H1 (cell line): ENCODE measurements around the gene OR5V1. TPM values are rescaled to one million over a fixed set of nuclear protein-coding genes. Genes with fewer than 3 reads are reported as not detected.
"Not testable (repeated sequence)": the region's sequence is repeated elsewhere in the genome, so short reads cannot be mapped to it uniquely, and the experiment has no call there.

ENCODE experiments used
- CTCF ChIA-PET: fragments of 300-600 bp; sonication (Branson Sonifier 250); formaldehyde crosslinking; loops from one replicate; lab custom pipeline; 2021; ENCODE audit not compliant: partially characterized antibody; lab: Charles Lee
- POLR2A ChIA-PET: fragments of 300-600 bp; sonication (Branson Sonifier 250); formaldehyde crosslinking; loops from one replicate; lab custom pipeline; 2021; ENCODE audit warnings: inconsistent platforms; ENCODE audit not compliant: partially characterized antibody; lab: Charles Lee
- DNase-seq, 2 experiments: peaks; one replicate each; pipeline versions ENCODE4 v3.0.0 to v3.0.0-alpha.2; 2010 to 2022; ENCODE audit warnings: low spot score in 2 of 2, low read depth in 1 of 2, mixed read lengths in 1 of 2
- FAIRE-seq: peaks from 2 replicates; lab custom pipeline; 2011; peaks lifted over from hg19 to GRCh38; lab: Jason Lieb, UNC
- H2AFZ ChIP-seq: 2 replicates; pipeline ENCODE4 v1.8.1; 2012; ENCODE audit warnings: low read length, inconsistent platforms
- H2AK5ac ChIP-seq: 2 replicates; pipeline ENCODE4 v1.6.1; 2013; ENCODE audit warnings: low read depth, low read length
- H2BK120ac ChIP-seq: replicated peaks from 2 replicates; pipeline ENCODE3; 2013; ENCODE audit warnings: low read depth, low read length, inconsistent platforms
- H2BK12ac ChIP-seq: 2 replicates; pipeline ENCODE4 v1.6.1; 2013; ENCODE audit warnings: low read depth, low read length
- H2BK15ac ChIP-seq: 2 replicates; pipeline ENCODE4 v1.6.1; 2013; ENCODE audit warnings: low read length
- H2BK20ac ChIP-seq: 2 replicates; pipeline ENCODE4 v1.6.1; 2013; ENCODE audit warnings: low read length
- H2BK5ac ChIP-seq: 2 replicates; pipeline ENCODE4 v1.6.1; 2013; ENCODE audit warnings: low read depth, low read length
- H3K14ac ChIP-seq: 2 replicates; pipeline ENCODE4 v1.6.1; 2013; ENCODE audit warnings: inconsistent platforms; ENCODE audit not compliant: insufficient read length
- H3K18ac ChIP-seq: 2 replicates; pipeline ENCODE4 v1.6.1; 2013; ENCODE audit warnings: low read length; ENCODE audit errors: extremely low read depth
- H3K23ac ChIP-seq: 2 replicates; pipeline ENCODE4 v1.6.1; 2013; ENCODE audit warnings: inconsistent platforms; ENCODE audit not compliant: insufficient read length
- H3K23me2 ChIP-seq: 2 replicates; pipeline ENCODE4 v1.6.1; 2013; ENCODE audit warnings: low read depth, low read length
- H3K27ac ChIP-seq: 2 replicates; pipeline ENCODE4 v1.6.1; 2011; ENCODE audit warnings: low read depth, low read length, inconsistent platforms
- H3K27me3 ChIP-seq, 4 experiments: replicated peaks in 1 of 4; 1 replicate in 1 of 4; 2 replicates in 3 of 4; pipeline versions ENCODE4 v1.6.1 to v1.8.1; 2011 to 2013; ENCODE audit warnings: low read length in 3 of 4, mild to moderate bottlenecking in 3 of 4, inconsistent platforms in 2 of 4, mixed read lengths in 2 of 4, moderate library complexity in 1 of 4; ENCODE audit not compliant: control insufficient read depth in 3 of 4, insufficient read depth in 3 of 4; ENCODE audit errors: extremely low read depth in 1 of 4
- H3K36me3 ChIP-seq, 4 experiments: 2 replicates each; pipeline versions ENCODE4 v1.6.1 to v1.8.1; 2011 to 2013; ENCODE audit warnings: mild to moderate bottlenecking in 4 of 4, low read length in 3 of 4, moderate library complexity in 2 of 4, control low read depth in 1 of 4, inconsistent platforms in 1 of 4; ENCODE audit not compliant: insufficient read depth in 4 of 4, control insufficient read depth in 2 of 4
- H3K4ac ChIP-seq: replicated peaks from 2 replicates; pipeline ENCODE3; 2013; ENCODE audit warnings: low read length, low read depth, mixed read lengths, inconsistent platforms; ENCODE audit not compliant: insufficient read length
- H3K4me1 ChIP-seq, 4 experiments: replicated peaks in 1 of 4; 1 replicate in 1 of 4; 2 replicates in 3 of 4; pipeline versions ENCODE4 v1.6.1 to v1.8.1; 2011 to 2013; ENCODE audit warnings: low read length in 3 of 4, inconsistent platforms in 2 of 4, mixed read lengths in 1 of 4; ENCODE audit not compliant: insufficient read depth in 4 of 4, control insufficient read depth in 3 of 4
- H3K4me2 ChIP-seq, 2 experiments: 2 replicates each; pipeline versions ENCODE4 v1.6.1 to v1.8.1; 2011 to 2013; ENCODE audit warnings: low read depth in 2 of 2, low read length in 2 of 2, control low read depth in 1 of 2, inconsistent platforms in 1 of 2, mild to moderate bottlenecking in 1 of 2; ENCODE audit not compliant: insufficient read depth in 1 of 2
- H3K4me3 ChIP-seq, 4 experiments: fragments of 200-600, 300-600 bp in 1 of 4; sonication (generic), shearing (Covaris generic), sonication (Bioruptor Twin) in 1 of 4; 2 replicates each; pipeline versions ENCODE4 v1.5.1 to v1.8.1; 2011 to 2016; ENCODE audit warnings: low read length in 4 of 4, low read depth in 3 of 4, control low read depth in 2 of 4, inconsistent platforms in 2 of 4, mild to moderate bottlenecking in 2 of 4, mixed read lengths in 1 of 4, moderate library complexity in 1 of 4; ENCODE audit not compliant: insufficient read depth in 2 of 4; ENCODE audit errors: extremely low read depth in 1 of 4
- H3K56ac ChIP-seq: replicated peaks from 2 replicates; pipeline ENCODE3; 2013; ENCODE audit warnings: low read depth, mild to moderate bottlenecking, mixed read lengths, low read length, inconsistent platforms; ENCODE audit not compliant: insufficient read length
- H3K79me1 ChIP-seq: 2 replicates; pipeline ENCODE4 v1.6.1; 2013; ENCODE audit warnings: low read depth, low read length, control low read depth
- H3K79me2 ChIP-seq, 2 experiments: 2 replicates each; pipeline versions ENCODE4 v1.6.1 to v1.8.1; 2012 to 2013; ENCODE audit warnings: low read length in 2 of 2, mild to moderate bottlenecking in 2 of 2, inconsistent platforms in 1 of 2; ENCODE audit not compliant: insufficient read depth in 2 of 2, control insufficient read depth in 1 of 2
- H3K9ac ChIP-seq, 4 experiments: replicated peaks in 1 of 4; 1 replicate in 1 of 4; 2 replicates in 3 of 4; pipeline versions ENCODE4 v1.6.1 to v1.8.1; 2011 to 2013; ENCODE audit warnings: low read depth in 3 of 4, low read length in 3 of 4, control low read depth in 2 of 4, mild to moderate bottlenecking in 2 of 4, moderate library complexity in 2 of 4, inconsistent platforms in 1 of 4; ENCODE audit errors: extremely low read depth in 1 of 4
- H3K9me3 ChIP-seq, 2 experiments: 2 replicates each; pipeline versions ENCODE4 v1.6.1 to v1.8.1; 2012 to 2013; ENCODE audit warnings: mild to moderate bottlenecking in 2 of 2, moderate library complexity in 2 of 2, control low read depth in 1 of 2, inconsistent platforms in 1 of 2, low read depth in 1 of 2, low read length in 1 of 2, mixed read lengths in 1 of 2; ENCODE audit not compliant: insufficient read depth in 2 of 2
- H4K20me1 ChIP-seq, 2 experiments: replicated peaks in 1 of 2; 2 replicates each; pipeline versions ENCODE3 to v1.8.1; 2011 to 2013; ENCODE audit warnings: inconsistent platforms in 2 of 2, low read length in 2 of 2, mild to moderate bottlenecking in 1 of 2; ENCODE audit not compliant: insufficient read depth in 2 of 2, control insufficient read depth in 1 of 2
- H4K5ac ChIP-seq: 2 replicates; pipeline ENCODE4 v1.6.1; 2013; ENCODE audit warnings: low read length, low read depth, mixed read lengths, inconsistent platforms; ENCODE audit not compliant: insufficient read length
- H4K8ac ChIP-seq: 2 replicates; pipeline ENCODE4 v1.8.0; 2013; ENCODE audit warnings: mild to moderate bottlenecking, moderate library complexity, low read length, inconsistent platforms; ENCODE audit not compliant: insufficient read depth; ENCODE audit errors: extremely low read depth
- H4K91ac ChIP-seq: replicated peaks from 2 replicates; pipeline ENCODE3; 2013; ENCODE audit warnings: low read length, mixed read lengths, inconsistent platforms; ENCODE audit not compliant: insufficient read length
- ATF3 ChIP-seq: IDR thresholded peaks from 2 replicates; pipeline ENCODE4 v1.6.1; 2011; ENCODE audit warnings: low read depth, mild to moderate bottlenecking, low read length; ENCODE audit not compliant: insufficient read depth
- SIRT6 ChIP-seq: IDR thresholded peaks from one replicate; pipeline ENCODE4 v1.7.1; 2012; ENCODE audit warnings: low read length, inconsistent platforms
- SP2 ChIP-seq: IDR thresholded peaks from 2 replicates; pipeline ENCODE4 v1.6.1; 2012; ENCODE audit warnings: mild to moderate bottlenecking, low read length, inconsistent platforms
- WGBS, 2 experiments: shearing (Covaris generic) in 1 of 2; methylation state at CpG; one replicate each; pipeline versions ENCODE4 v1.1.6 to v1.1.7; 2013 to 2015; ENCODE audit warnings: low lambda C conversion rate in 2 of 2, mixed read lengths in 2 of 2, inconsistent platforms in 1 of 2, low coverage in 1 of 2, missing lambda C conversion rate in 1 of 2; ENCODE audit not compliant: insufficient replicate concordance in 2 of 2, insufficient coverage in 1 of 2, insufficient read length in 1 of 2; ENCODE audit errors: extremely low coverage in 1 of 2, missing lambda C conversion rate in 1 of 2; 5-methylcytosine and 5-hydroxymethylcytosine counted together
- polyA plus RNA-seq, 7 experiments: library from polyadenylated mRNA; depleted of rRNA in 3 of 7; stranded (reverse) in 5 of 7; unstranded in 2 of 7; fragments of >200 nt in 5 of 7; fragments of 200-250 nt in 2 of 7; gene quantifications; 1 replicate in 5 of 7; 2 replicates in 1 of 7; 4 replicates in 1 of 7; pipeline versions ENCODE4 v1.2.1 to v1.2.3, GENCODE V29; 2011 to 2013; ENCODE audit warnings: missing spikeins in 2 of 7, mixed read lengths in 2 of 7
- total RNA-seq: library from RNA; stranded (reverse); fragmentation: NEBNext Ultra II Directional; extraction: Animal tissue kit (Norgen Biotek cat#: 25700); gene quantifications from 2 replicates; pipeline ENCODE4 v1.2.1, GENCODE V29; 2021

The OR5V1 gene
- total and polyA plus RNA-seq, 2 of the 8 experiments (the other 6 are each of a cell fraction or from before 2014, with no cell fraction given) = not detected

GRCh38 chr6:29354980-29355379, 13.7 kb downstream of the OR5V1 start (continued):
- TF ChIP-seq ATF3 (no peak), SP2 (no peak), SIRT6 (no peak)
- TF ChIP-seq, all 59 proteins: peak for 0

- H3K4me2 ChIP-seq, H3K4me3 ChIP-seq, H3K27ac ChIP-seq, H2BK12ac ChIP-seq, H3K18ac ChIP-seq, H3K9ac ChIP-seq, H4K91ac ChIP-seq, H2BK15ac ChIP-seq, H3K79me1 ChIP-seq, H2AK5ac ChIP-seq, H3K14ac ChIP-seq, H3K23ac ChIP-seq, H3K9me3 ChIP-seq, H3K23me2 ChIP-seq, FAIRE-seq, H4K20me1 ChIP-seq, H2BK20ac ChIP-seq, H3K79me2 ChIP-seq, H2BK120ac ChIP-seq, H3K36me3 ChIP-seq, H2BK5ac ChIP-seq, H3K56ac ChIP-seq, DNase-seq, POLR2A ChIA-PET, H4K8ac ChIP-seq, H3K4ac ChIP-seq, H3K4me1 ChIP-seq, H4K5ac ChIP-seq, H2AFZ ChIP-seq, H3K27me3 ChIP-seq: not testable (repeated sequence)
- 85% methylated on average over 3 of the region's 3 CpGs; no CpG with 5 or more reads in 1 of the 2 experiments for WGBS, 2 experiments
- CTCF ChIA-PET = interaction anchor here (0.9 kb wide), 1 partner anchor 341 kb away, joined by 4 read pairs; no protein-coding TSS in a partner anchor
Measured at GRCh38 chr6:29349348-29349747, 19.3 kb downstream of the OR5V1 start.
